Measurements from ENCODE around the gene MUL1. TPM values are rescaled to one million over a fixed set of nuclear protein-coding genes. Genes with fewer than 3 reads are reported as not detected.

The MUL1 gene
- total RNA-seq, 1 experiment from 2014 or later: 24.7 TPM

GRCh38 chr1:20551161-20551560 is 43.2 kb upstream of the MUL1 start:
- no peak overlapping the region for H3K4me2 ChIP-seq (ENCODE audit: low read length)
- H3K4me3 ChIP-seq (replicated peaks in 1 of 2; ENCODE audit: low read depth in 1 of 2, low read length in 2 of 2): no peak overlapping the region
- no peak for DNase-seq (ENCODE audit: low read depth, low spot score)
- BruUV-seq (replicated peaks): no TSS peak
- no peaks in the 10 kb centered on the region; the same call in 1 of the 2 replicates for H3K27me3 ChIP-seq (ENCODE audit: insufficient read depth, low read length)
- H3K4me1 ChIP-seq (ENCODE audit: control insufficient read depth in 1 of 2, insufficient read depth in 2 of 2, low read length in 2 of 2): no peaks in the 10 kb centered on the region
- POLR2A ChIA-PET: no interaction called here
- H3K9me2 ChIP-seq (ENCODE audit: insufficient read depth): no peaks in the 10 kb centered on the region
- RAD21 ChIA-PET (ENCODE audit: low non-redundant PET in 1 of 2, low total read pairs in 2 of 2, uncharacterized antibody in 2 of 2, unreplicated experiment in 2 of 2): no interaction called here
- intact Hi-C loops (cut with micrococcal nuclease): no loop called here
- H4K20me1 ChIP-seq (ENCODE audit: insufficient read depth): no peaks in the 10 kb centered on the region
- no peaks in the 10 kb centered on the region for H3K36me3 ChIP-seq (ENCODE audit: control insufficient read depth in 1 of 2, insufficient read depth in 2 of 2, low read length in 2 of 2)
- no peak overlapping the region for H2AFZ ChIP-seq (ENCODE audit: low read depth, low read length, poor library complexity, severe bottlenecking)
- CTCF ChIA-PET: interaction anchor here (1.5 kb wide), 1 partner anchor 23 kb away, joined by 5 read pairs; no protein-coding TSS in a partner anchor
- no peak for ATAC-seq
- no peaks in the 10 kb centered on the region for H3K9me3 ChIP-seq (ENCODE audit: control insufficient read depth in 1 of 2, insufficient read depth in 1 of 2, low read depth in 1 of 2, low read length in 2 of 2)
- H3K9ac ChIP-seq (ENCODE audit: low read length): no peak overlapping the region
- no peaks in the 10 kb centered on the region for H3K79me2 ChIP-seq (ENCODE audit: insufficient read depth, low read length)
- TF ChIP-seq EGR1 (IDR thresholded peaks at IDR 0.05; ENCODE audit: low read depth) (no peak), POLR2A (IDR thresholded peaks at IDR 0.05; ENCODE audit: borderline replicate concordance, extremely low read depth, insufficient read depth, insufficient read length) (no peak), ZFX (IDR thresholded peaks at IDR 0.05) (no peak), YY1 (IDR thresholded peaks at IDR 0.05; ENCODE audit: extremely low read depth, insufficient replicate concordance, low read depth, low read length) (no peak), POLR2AphosphoS5 (IDR thresholded peaks at IDR 0.05; ENCODE audit: low read depth, low read length) (no peak), TCF7L2 (IDR thresholded peaks at IDR 0.05; ENCODE audit: borderline replicate concordance, extremely low read depth, insufficient read depth, insufficient read length) (no peak), EZH2 (IDR thresholded peaks at IDR 0.05) (no peak), CBX3 (IDR thresholded peaks at IDR 0.05; ENCODE audit: low read depth) (no peak), ATF3 (IDR thresholded peaks at IDR 0.05) (no peak), SIN3A (IDR thresholded peaks at IDR 0.05; ENCODE audit: low read depth) (no peak), ZBTB33 (IDR thresholded peaks at IDR 0.05; ENCODE audit: extremely low read depth, insufficient replicate concordance, low read length) (no peak), RAD21 (IDR thresholded peaks at IDR 0.05; ENCODE audit: low read depth) (no peak), CEBPB (IDR thresholded peaks at IDR 0.05; ENCODE audit: low read depth) (no peak), ZNF274 (IDR thresholded peaks at IDR 0.05; ENCODE audit: low read depth, low read length) (no peak)
- H3K27ac ChIP-seq (ENCODE audit: low read depth, low read length): no peak overlapping the region
